ENCODE results near the gene ACOT6.
"Not testable (repeated sequence)": the region's sequence is repeated elsewhere in the genome, so short reads cannot be mapped to it uniquely, and the experiment has no call there.

Gene ACOT6

DNA sequence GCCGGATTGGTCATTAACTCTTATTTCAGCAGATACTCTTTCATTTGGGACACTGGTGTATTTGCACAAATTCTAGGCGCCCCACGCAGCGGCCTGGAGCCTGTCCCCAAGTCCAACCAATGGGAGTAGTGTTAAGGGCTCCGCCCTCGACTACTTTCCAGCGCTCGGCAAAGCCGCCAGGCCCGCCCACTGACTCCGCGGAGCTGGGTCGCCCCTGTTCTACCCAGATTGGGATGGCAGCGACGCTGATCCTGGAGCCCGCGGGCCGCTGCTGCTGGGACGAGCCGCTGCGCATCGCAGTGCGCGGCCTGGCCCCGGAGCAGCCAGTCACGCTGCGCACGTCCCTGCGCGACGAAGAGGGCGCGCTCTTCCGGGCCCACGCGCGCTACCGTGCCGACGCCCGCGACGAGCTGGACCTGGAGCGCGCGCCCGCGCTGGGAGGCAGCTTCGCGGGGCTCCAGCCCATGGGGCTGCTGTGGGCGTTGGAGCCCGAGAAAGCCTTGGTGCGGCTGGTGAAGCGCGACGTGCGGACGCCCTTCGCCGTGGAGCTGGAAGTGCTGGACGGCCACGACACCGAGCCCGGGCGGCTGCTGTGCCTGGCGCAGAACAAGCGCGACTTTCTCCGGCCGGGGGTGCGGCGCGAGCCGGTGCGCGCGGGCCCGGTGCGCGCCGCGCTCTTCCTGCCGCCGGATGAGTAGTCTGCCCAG, at the start of gene ACOT6:
Gene ACOT6, plus strand, starts transcription at position 179 of the 707 bp plus-strand sequence. Its CDS starts 55 bp downstream, at position 234.
- peak; percentile 64 to 82 for DNase-seq

- not testable (repeated sequence) for DNase-seq
Observed at GRCh38 chr14:73562696-73563095, 49.6 kb upstream of the ACOT6 start.

DNA sequence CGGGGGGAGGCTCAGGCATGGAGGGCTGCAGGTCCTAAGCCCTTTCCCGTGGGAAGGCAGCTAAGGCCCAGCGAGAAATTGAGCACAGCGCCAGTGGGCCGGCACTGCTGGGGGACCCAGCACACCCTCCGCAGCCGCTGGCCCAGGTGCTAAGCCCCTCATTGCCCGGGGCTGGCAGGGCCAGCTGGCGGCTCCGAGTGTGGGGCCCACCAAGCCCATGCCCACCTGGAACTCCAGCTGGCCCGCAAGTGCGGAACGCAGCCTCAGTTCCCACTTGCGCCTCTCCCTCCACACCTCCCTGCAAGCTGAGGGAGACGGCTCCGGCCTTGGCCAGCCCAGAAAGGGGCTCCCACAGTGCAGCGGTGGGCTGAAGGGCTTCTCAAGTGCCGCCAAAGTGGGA, 45.9 kb upstream of the ACOT6 start:
- peak in 1 of 2 experiments; percentile 76 for DNase-seq

DNA sequence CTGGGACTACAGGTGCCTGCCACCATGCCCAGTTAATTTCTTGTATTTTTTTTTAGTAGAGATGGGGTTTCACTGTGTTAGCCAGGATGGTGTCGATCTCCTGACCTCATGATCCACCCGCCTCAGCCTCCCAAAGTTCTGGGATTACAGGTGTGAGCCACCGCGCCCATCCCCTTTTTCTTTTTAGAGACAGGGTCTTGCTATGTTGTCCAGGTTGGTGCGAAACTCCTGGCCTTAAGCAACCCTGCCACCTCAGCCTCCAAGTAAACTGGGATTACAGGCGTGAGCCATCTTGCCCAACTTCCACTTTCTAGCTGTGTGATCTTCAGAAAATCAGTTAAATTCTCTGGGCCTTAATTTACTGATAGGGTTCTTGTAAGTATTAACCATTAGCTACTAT, 45.4 kb upstream of the ACOT6 start:
- DNase-seq: not testable (repeated sequence)

GRCh38 chr14:73567358-73567757, 45.0 kb upstream of the ACOT6 start:
- no peak for DNase-seq

GRCh38 chr14:73567951-73568885, 44.1 kb upstream of the ACOT6 start:
- DNase-seq: peak in 1 of 2 experiments; percentile 24

- DNase-seq: not testable (repeated sequence)
Observed at GRCh38 chr14:73568886-73569184, 43.5 kb upstream of the ACOT6 start.

GRCh38 chr14:73569185-73569958, 42.9 kb upstream of the ACOT6 start, which contains the start of gene ACOT2:
Gene ACOT2 (plus strand): TSS chr14:73569213. CDS start chr14:73569241, 28 bp downstream.
- peak; percentile 91 to 93 for DNase-seq

GRCh38 chr14:73570913-73571312, 41.4 kb upstream of the ACOT6 start:
- peak in 1 of 2 experiments; percentile 53 for DNase-seq

DNA sequence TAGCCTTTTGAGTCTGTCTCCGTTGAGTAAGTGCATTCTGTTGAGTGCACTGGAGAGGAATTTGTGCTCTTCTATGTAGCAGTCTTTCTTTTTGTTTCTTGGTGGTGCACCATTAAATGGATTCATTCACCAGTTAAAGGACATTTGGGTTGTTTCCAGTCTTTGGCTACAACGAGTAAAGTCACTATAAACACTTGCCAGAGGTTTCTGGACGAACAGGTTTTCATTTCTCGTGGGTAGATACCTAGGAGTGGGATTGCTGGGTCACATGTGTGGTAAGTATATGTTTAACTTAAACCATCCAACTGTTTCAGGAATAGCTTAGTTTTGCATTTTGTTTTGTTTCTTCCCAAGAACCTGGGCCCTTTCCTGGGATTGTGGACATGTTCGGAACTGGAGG, 39.3 kb upstream of the ACOT6 start:
- not testable (repeated sequence) for DNase-seq

DNA sequence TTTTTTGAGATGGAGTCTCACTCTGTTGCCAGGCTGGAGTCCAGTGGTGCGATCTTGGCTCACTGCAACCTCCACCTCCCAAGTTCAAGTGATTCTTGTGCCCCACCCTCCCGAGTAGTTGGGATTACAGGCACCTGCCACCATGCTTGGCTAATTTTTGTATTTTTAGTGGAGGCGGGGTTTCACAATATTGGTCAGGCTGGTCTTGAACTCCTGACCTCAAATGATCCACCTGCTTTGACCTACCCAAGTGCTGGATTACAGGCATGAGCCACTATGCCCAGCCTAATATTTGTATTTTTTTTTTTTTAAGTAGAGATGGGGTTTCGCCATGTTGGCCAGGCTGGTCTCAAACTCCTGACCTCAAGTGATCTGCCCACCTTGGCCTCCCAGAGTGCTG, 38.6 kb upstream of the ACOT6 start:
- not testable (repeated sequence) for DNase-seq

DNA sequence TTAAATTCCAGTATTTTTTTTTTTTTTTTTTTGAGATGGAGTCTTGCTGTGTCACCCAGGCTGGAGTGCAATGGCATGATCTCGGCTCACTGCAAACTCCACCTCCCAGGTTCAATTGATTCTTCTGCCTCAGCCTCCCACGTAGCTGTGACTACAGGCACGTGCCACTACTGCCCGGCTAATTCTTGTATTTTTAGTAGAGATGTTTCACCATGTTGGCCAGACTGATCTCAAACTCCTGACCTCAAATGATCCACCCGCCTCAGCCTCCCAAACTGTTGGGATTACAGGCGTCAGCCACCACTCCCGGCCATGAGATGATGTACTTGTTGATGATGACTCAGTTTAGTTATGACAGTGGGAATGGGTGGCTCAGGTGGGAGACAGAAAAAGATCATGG, 38.1 kb upstream of the ACOT6 start:
- DNase-seq: not testable (repeated sequence)

GRCh38 chr14:73576391-73576790, 35.9 kb upstream of the ACOT6 start:
- DNase-seq: no peak

GRCh38 chr14:73577214-73577613, 35.1 kb upstream of the ACOT6 start:
- DNase-seq: not testable (repeated sequence)

GRCh38 chr14:73582102-73582979, 30.0 kb upstream of the ACOT6 start:
- not testable (repeated sequence) for DNase-seq

- no peak for DNase-seq
Observed at GRCh38 chr14:73588695-73589094, 23.6 kb upstream of the ACOT6 start.

DNA sequence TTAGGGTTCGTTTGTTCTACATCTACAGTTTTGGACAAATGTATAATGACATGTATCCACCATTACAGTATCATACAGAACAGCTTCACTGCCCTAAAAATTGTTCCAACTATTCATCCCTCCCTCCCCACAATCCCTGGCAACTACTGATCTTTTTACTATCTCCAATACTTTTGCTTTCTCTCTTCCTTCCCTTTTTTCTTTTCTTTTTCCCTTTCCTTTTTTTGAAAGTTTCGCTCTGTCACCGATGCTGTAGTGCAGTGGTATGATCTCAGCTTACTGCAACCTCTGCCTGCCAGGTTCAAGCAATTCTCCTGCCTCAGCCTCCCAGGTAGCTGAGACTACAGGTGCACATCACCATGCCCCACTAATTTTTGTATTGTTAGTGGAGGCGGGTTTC, 23.2 kb upstream of the ACOT6 start:
- DNase-seq: no peak

DNA sequence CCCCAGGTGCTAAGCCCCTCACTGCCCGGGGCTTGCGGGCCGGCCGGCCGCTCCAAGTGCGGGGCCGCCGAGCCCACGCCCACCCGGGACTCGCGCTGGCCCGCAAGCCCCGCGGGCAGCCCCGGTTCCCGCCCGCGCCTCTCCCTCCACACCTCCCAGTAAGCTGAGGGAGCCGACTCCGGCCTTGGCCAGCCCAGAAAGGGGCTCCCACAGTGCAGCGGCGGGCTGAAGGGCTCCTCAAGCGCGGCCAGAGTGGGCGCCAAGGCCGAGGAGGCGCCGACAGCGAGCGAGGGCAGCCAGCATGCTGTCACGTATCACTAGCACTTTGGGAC, 21.7 kb upstream of the ACOT6 start:
- DNase-seq: not testable (repeated sequence)

DNA sequence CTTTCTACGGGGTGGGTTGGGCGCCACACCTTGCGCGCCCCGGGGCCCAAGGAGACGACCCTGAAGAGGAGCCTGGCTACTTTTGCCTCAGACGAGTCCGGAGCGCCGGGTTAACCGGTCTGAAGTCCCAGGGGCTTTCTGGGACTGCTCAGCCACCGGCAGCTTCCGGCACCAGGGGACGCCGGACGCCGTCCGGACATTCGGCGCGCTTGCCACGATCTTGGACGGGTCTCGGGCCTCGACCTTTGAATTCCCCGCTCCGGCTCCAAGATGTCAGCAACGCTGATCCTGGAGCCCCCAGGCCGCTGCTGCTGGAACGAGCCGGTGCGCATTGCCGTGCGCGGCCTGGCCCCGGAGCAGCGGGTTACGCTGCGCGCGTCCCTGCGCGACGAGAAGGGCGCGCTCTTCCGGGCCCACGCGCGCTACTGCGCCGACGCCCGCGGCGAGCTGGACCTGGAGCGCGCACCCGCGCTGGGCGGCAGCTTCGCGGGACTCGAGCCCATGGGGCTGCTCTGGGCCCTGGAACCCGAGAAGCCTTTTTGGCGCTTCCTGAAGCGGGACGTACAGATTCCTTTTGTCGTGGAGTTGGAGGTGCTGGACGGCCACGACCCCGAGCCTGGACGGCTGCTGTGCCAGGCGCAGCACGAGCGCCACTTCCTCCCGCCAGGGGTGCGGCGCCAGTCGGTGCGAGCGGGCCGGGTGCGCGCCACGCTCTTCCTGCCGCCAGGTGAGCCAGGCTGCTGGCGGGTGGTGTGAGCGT, 20.4 kb upstream of the ACOT6 start, which contains the start of gene ACOT4:
Gene ACOT4, plus strand, starts transcription at position 184 of the 760 bp plus-strand sequence. Its CDS starts 87 bp downstream, at position 271.
- DNase-seq: peak in 1 of 2 experiments; percentile 57

- no peak for DNase-seq
Observed at GRCh38 chr14:73594491-73594890, 17.8 kb upstream of the ACOT6 start.

GRCh38 chr14:73599499-73599898, 12.8 kb upstream of the ACOT6 start:
- DNase-seq: no peak
